ENCODE data around the gene TMCO6. TPM values are rescaled to one million over a fixed set of nuclear protein-coding genes. Genes with fewer than 3 reads are reported as not detected.

Gene TMCO6
- total and polyA plus RNA-seq, 2 of the 8 experiments (the other 6 are each of a cell fraction or from before 2014, with no cell fraction given) = 29.0 to 40.9 TPM

DNA sequence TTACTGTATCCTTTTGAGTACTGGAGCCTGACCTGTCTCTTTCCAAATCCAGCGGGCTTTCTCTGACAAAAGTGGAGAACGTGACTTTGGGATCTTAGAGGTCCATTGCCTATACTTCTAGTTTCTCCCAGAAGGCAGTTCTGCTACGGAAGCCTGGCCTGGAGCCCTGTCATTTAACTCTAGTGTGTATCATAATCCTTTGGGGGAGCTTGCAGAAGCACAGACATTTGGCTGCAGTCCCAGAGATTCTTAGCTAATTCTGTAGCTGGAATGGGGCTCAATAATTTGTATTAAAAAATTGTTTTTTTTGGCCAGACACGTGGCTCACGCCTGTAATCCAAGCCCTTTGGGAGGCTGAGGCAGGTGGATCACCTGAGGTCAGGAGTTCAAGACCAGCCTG lies 55.0 kb downstream of the TMCO6 start:
- no peak overlapping the region for H4K91ac ChIP-seq (replicated peaks; ENCODE audit: insufficient read length, low read length)
- no peak overlapping the region for H2AK5ac ChIP-seq (ENCODE audit: low read depth, low read length)
- no peak overlapping the region for H3K18ac ChIP-seq (ENCODE audit: extremely low read depth, low read length)
- no peak overlapping the region for H2BK120ac ChIP-seq (replicated peaks; ENCODE audit: low read depth, low read length)
- peaks cover 5% of the 10 kb centered on the region for H3K79me1 ChIP-seq (ENCODE audit: low read depth, low read length)
- no peak overlapping the region for H3K56ac ChIP-seq (replicated peaks; ENCODE audit: insufficient read length, low read depth, low read length)
- TF ChIP-seq MAFK (IDR thresholded peaks at IDR 0.05; ENCODE audit: low read depth, low read length) (no peak), HDAC2 (IDR thresholded peaks at IDR 0.05; ENCODE audit: borderline replicate concordance in 1 of 2, low read depth in 2 of 2, low read length in 2 of 2) (no peak), CREB1 (IDR thresholded peaks at IDR 0.05) (no peak), RFX5 (IDR thresholded peaks at IDR 0.05; ENCODE audit: borderline replicate concordance, low read depth, low read length) (no peak), CBX5 (IDR thresholded peaks at IDR 0.05; ENCODE audit: low read depth, low read length) (no peak), JUN (IDR thresholded peaks at IDR 0.05; ENCODE audit: low read depth, low read length) (no peak), RXRA (IDR thresholded peaks at IDR 0.05; ENCODE audit: insufficient read depth, low read depth, low read length) (no peak), NRF1 (IDR thresholded peaks at IDR 0.05; ENCODE audit: low read depth, low read length) (no peak), SUZ12 (IDR thresholded peaks at IDR 0.05; ENCODE audit: low read length) (no peak), GTF2F1 (IDR thresholded peaks at IDR 0.05; ENCODE audit: borderline replicate concordance, low read depth, low read length) (no peak), BRCA1 (IDR thresholded peaks at IDR 0.05; ENCODE audit: low read depth, low read length) (no peak), YY1 (IDR thresholded peaks at IDR 0.05; ENCODE audit: low read depth, low read length) (no peak)
- H2BK5ac ChIP-seq (ENCODE audit: low read depth, low read length) = no peak overlapping the region
- peaks cover 0 to 25% of the 10 kb centered on the region in 2 experiments; a peak in 2 of 4 replicates for H3K79me2 ChIP-seq (ENCODE audit: control insufficient read depth in 1 of 2, insufficient read depth in 2 of 2, low read length in 2 of 2)
- DNase-seq (ENCODE audit: low read depth in 1 of 2, low spot score in 2 of 2) (no peak), FAIRE-seq (no peak)
- no peaks in the 10 kb centered on the region for H3K27me3 ChIP-seq (replicated peaks in 1 of 4; ENCODE audit: control insufficient read depth in 3 of 4, extremely low read depth in 1 of 4, insufficient read depth in 3 of 4, low read length in 3 of 4)
- ChIA-PET CTCF (ENCODE audit: partially characterized antibody) (no interaction called here), POLR2A (ENCODE audit: partially characterized antibody) (interaction anchor here (1.0 to 7.5 kb wide), 3 partner anchors 22 to 48 kb away, joined by 4 to 85 read pairs (median 5); partner anchors contain the start of genes IK, NDUFA2 and WDR55)
- no peak overlapping the region for H3K23ac ChIP-seq (ENCODE audit: insufficient read length)
- no peaks in the 10 kb centered on the region for H3K9me3 ChIP-seq (ENCODE audit: insufficient read depth in 2 of 2, low read depth in 1 of 2, low read length in 1 of 2)
- no peak overlapping the region for H4K5ac ChIP-seq (ENCODE audit: insufficient read length, low read depth, low read length)
- peaks cover 0 to 2% (median 0%) of the 10 kb centered on the region in 4 experiments; a peak in 1 of 7 replicates for H3K4me1 ChIP-seq (replicated peaks in 1 of 4; ENCODE audit: control insufficient read depth in 3 of 4, insufficient read depth in 4 of 4, low read length in 3 of 4)
- H3K4ac ChIP-seq (replicated peaks; ENCODE audit: insufficient read length, low read depth, low read length) = no peak overlapping the region
- no peak overlapping the region for H3K27ac ChIP-seq (ENCODE audit: low read depth, low read length)
- peaks cover 1 to 4% of the 10 kb centered on the region in 2 experiments for H4K20me1 ChIP-seq (replicated peaks in 1 of 2; ENCODE audit: control insufficient read depth in 1 of 2, insufficient read depth in 2 of 2, low read length in 2 of 2)
- peaks cover 19 to 52% (median 46%) of the 10 kb centered on the region in 4 experiments for H3K36me3 ChIP-seq (ENCODE audit: control insufficient read depth in 2 of 4, insufficient read depth in 4 of 4, low read length in 3 of 4)
- no peak overlapping the region for H3K9ac ChIP-seq (replicated peaks in 1 of 4; ENCODE audit: extremely low read depth in 1 of 4, low read depth in 3 of 4, low read length in 3 of 4)
- no peak overlapping the region for H2BK15ac ChIP-seq (ENCODE audit: low read length)
- no peak overlapping the region for H3K4me2 ChIP-seq (ENCODE audit: insufficient read depth in 1 of 2, low read depth in 2 of 2, low read length in 2 of 2)
- 96% methylated on average over 5 of the region's 5 CpGs; no CpG with 5 or more reads in 1 of the 2 experiments for WGBS, 2 experiments (ENCODE audit: extremely low coverage in 1 of 2, insufficient coverage in 1 of 2, insufficient read length in 1 of 2, insufficient replicate concordance in 2 of 2, low coverage in 1 of 2, low lambda C conversion rate in 2 of 2, missing lambda C conversion rate in 1 of 2)
- no peak overlapping the region for H3K14ac ChIP-seq (ENCODE audit: insufficient read length)
- H4K8ac ChIP-seq (ENCODE audit: extremely low read depth, insufficient read depth, low read length) = no peak overlapping the region
- H2BK20ac ChIP-seq (ENCODE audit: low read length) = no peak overlapping the region
- peaks cover 7% of the 10 kb centered on the region; the same call in 1 of the 2 replicates for H3K23me2 ChIP-seq (ENCODE audit: low read depth, low read length)
- H2AFZ ChIP-seq (ENCODE audit: low read length) = no peak overlapping the region
- no peak overlapping the region for H3K4me3 ChIP-seq (ENCODE audit: extremely low read depth in 1 of 4, insufficient read depth in 2 of 4, low read depth in 3 of 4, low read length in 4 of 4)
- H2BK12ac ChIP-seq (ENCODE audit: low read depth, low read length) = no peak overlapping the region

Measured in H1 (cell line).